ENCODE measurements around the gene ZFAND2B.
"Not testable (repeated sequence)": the region's sequence is repeated elsewhere in the genome, so short reads cannot be mapped to it uniquely, and the experiment has no call there.

ZFAND2B gene

GRCh38 chr2:219252570-219252899, 46.0 kb downstream of the ZFAND2B start:
- DNase-seq (ENCODE audit: low read depth in 2 of 2) = no peak
- H3K4me3 ChIP-seq (replicated peaks in 1 of 2; ENCODE audit: low read depth in 2 of 2, low read length in 2 of 2) = peak overlapping the region; percentile 62 to 76
- TF ChIP-seq CTCF (IDR thresholded peaks at IDR 0.05; ENCODE audit: low read depth, low read length) = no peak

GRCh38 chr2:219252900-219253752, 46.5 kb downstream of the ZFAND2B start, which contains the start of gene TUBA4B:
TUBA4B (plus strand) TSS chr2:219253243; CDS start chr2:219253408, 165 bp downstream.
- DNase-seq (ENCODE audit: low read depth in 2 of 2) = peak; percentile 26 to 41
- peak within 1 kb of the TSS; percentile 62 to 76 for H3K4me3 ChIP-seq (replicated peaks in 1 of 2; ENCODE audit: low read depth in 2 of 2, low read length in 2 of 2)
- no peak for TF ChIP-seq CTCF (IDR thresholded peaks at IDR 0.05; ENCODE audit: low read depth, low read length)

- TF ChIP-seq CTCF (IDR thresholded peaks at IDR 0.05; ENCODE audit: low read depth, low read length) = no peak
- H3K4me3 ChIP-seq (replicated peaks in 1 of 2; ENCODE audit: low read depth in 2 of 2, low read length in 2 of 2) = peak within 1 kb of the TSS; percentile 62 to 76
- DNase-seq (ENCODE audit: low read depth in 2 of 2) = peak; percentile 46 to 70
These were observed 47.4 kb downstream of the ZFAND2B start, which contains the start of gene TUBA4A for GRCh38 chr2:219253753-219254589. TUBA4A (minus strand) TSS chr2:219253918; CDS start chr2:219253858, 60 bp downstream.

GRCh38 chr2:219254590-219255201, 48.1 kb downstream of the ZFAND2B start:
- peak overlapping the region in 1 of 2 donors; percentile 62 for H3K4me3 ChIP-seq (replicated peaks in 1 of 2; ENCODE audit: low read depth in 2 of 2, low read length in 2 of 2)
- DNase-seq (ENCODE audit: low read depth in 2 of 2) = peak in 1 of 2 donors; percentile 58
- TF ChIP-seq CTCF (IDR thresholded peaks at IDR 0.05; ENCODE audit: low read depth, low read length) = no peak

- not testable (repeated sequence) for H3K4me3 ChIP-seq (replicated peaks in 1 of 2; ENCODE audit: low read depth in 2 of 2, low read length in 2 of 2); DNase-seq (ENCODE audit: low read depth in 2 of 2)
These were observed 52.4 kb downstream of the ZFAND2B start for GRCh38 chr2:219258942-219259341.
